Smooth muscle cell (in vitro differentiated cells): ENCODE results near the gene SNX21. TPM values are rescaled to one million over a fixed set of nuclear protein-coding genes. Genes with fewer than 3 reads are reported as not detected.
A peak's percentile ranks its signal among the peaks of the same experiment; 100 is the strongest.

ENCODE experiments used
- DNase-seq: peaks from one replicate; lab custom pipeline; 2025; ENCODE audit not compliant: unreplicated experiment; lab: John Stamatoyannopoulos, UW
- H2AFZ ChIP-seq: fragments of 200-600 bp; sonication (generic); 2 replicates; pipeline ENCODE4 v1.6.0; 2016; ENCODE audit warnings: antibody characterized with exemption, low read depth, mild to moderate bottlenecking
- H3F3A ChIP-seq: fragments of 200-600 bp; sonication (generic); 2 replicates; pipeline ENCODE4 v1.6.0; 2017; ENCODE audit warnings: antibody characterized with exemption, low read depth
- H3K27ac ChIP-seq: fragments of 200-600 bp; sonication (generic); 2 replicates; pipeline ENCODE4 v1.5.1; 2016; ENCODE audit warnings: low read depth, mild to moderate bottlenecking
- H3K27me3 ChIP-seq: fragments of 200-600 bp; sonication (generic); 2 replicates; pipeline ENCODE4 v1.6.1; 2016; ENCODE audit warnings: low read depth, mild to moderate bottlenecking
- H3K36me3 ChIP-seq: fragments of 200-600 bp; sonication (generic); 2 replicates; pipeline ENCODE4 v1.5.1; 2016; ENCODE audit warnings: low read depth
- H3K4me1 ChIP-seq: fragments of 200-600 bp; sonication (generic); 2 replicates; pipeline ENCODE4 v1.5.1; 2016; ENCODE audit warnings: low read depth
- H3K4me2 ChIP-seq: fragments of 200-600 bp; sonication (generic); 2 replicates; pipeline ENCODE4 v1.6.0; 2016; ENCODE audit warnings: mild to moderate bottlenecking
- H3K4me3 ChIP-seq: fragments of 200-600 bp; sonication (generic); 2 replicates; pipeline ENCODE4 v1.5.1; 2016; ENCODE audit warnings: mild to moderate bottlenecking
- H3K79me2 ChIP-seq: fragments of 200-600 bp; sonication (generic); 2 replicates; pipeline ENCODE4 v1.6.0; 2016; ENCODE audit warnings: low read depth, mild to moderate bottlenecking
- H3K9ac ChIP-seq: fragments of 200-600 bp; sonication (generic); 2 replicates; pipeline ENCODE4 v1.6.0; 2016; ENCODE audit warnings: low read depth
- H3K9me3 ChIP-seq: fragments of 200-600 bp; sonication (generic); replicated peaks from 2 replicates; pipeline ENCODE4 v1.5.1; 2016; ENCODE audit warnings: low read depth
- H4K20me1 ChIP-seq: fragments of 200-600 bp; sonication (generic); 2 replicates; pipeline ENCODE4 v1.6.0; 2016; ENCODE audit warnings: low read depth
- CTCF ChIP-seq: fragments of 200-600 bp; sonication (generic); IDR thresholded peaks from 2 replicates; pipeline ENCODE4 v1.5.1; 2017; ENCODE audit warnings: borderline replicate concordance, mild to moderate bottlenecking, antibody characterized with exemption; ENCODE audit not compliant: insufficient read depth, poor library complexity, severe bottlenecking
- WGBS: methylation state at CpG from one replicate; pipeline ENCODE4 v1.1.7; 2016; ENCODE audit warnings: low lambda C conversion rate; 5-methylcytosine and 5-hydroxymethylcytosine counted together
- polyA plus RNA-seq: library from polyadenylated mRNA; unstranded; fragments of >200 nt; fragmentation: Nextera tagmentation; extraction: Ambion mirVana; gene quantifications from 2 replicates; pipeline ENCODE4 v1.2.1, GENCODE V29; 2016
- total RNA-seq: library from RNA; depleted of rRNA; stranded (reverse); fragments of >200 nt; gene quantifications from 2 replicates; pipeline ENCODE4 v1.2.3, GENCODE V29; 2014

The SNX21 gene
- total and polyA plus RNA-seq, 2 experiments from 2014 or later: 14.4 to 14.7 TPM

GRCh38 chr20:45801851-45802250 is 31.7 kb upstream of the SNX21 start:
- H3K4me1 ChIP-seq: no peaks in the 10 kb centered on the region
- H3K79me2 ChIP-seq: no peaks in the 10 kb centered on the region
- no peak overlapping the region for H3K27ac ChIP-seq
- H3K4me3 ChIP-seq: no peak overlapping the region
- H2AFZ ChIP-seq: no peak overlapping the region
- no peak for DNase-seq
- no peak for TF ChIP-seq CTCF
- H3K27me3 ChIP-seq: no peaks in the 10 kb centered on the region
- H3K36me3 ChIP-seq: peaks cover 12% of the 10 kb centered on the region
- H3K9me3 ChIP-seq: no peaks in the 10 kb centered on the region
- no peak overlapping the region for H3K4me2 ChIP-seq
- H4K20me1 ChIP-seq: peaks cover 3% of the 10 kb centered on the region
- no peak overlapping the region for H3K9ac ChIP-seq
- 94% methylated on average over 7 of the region's 7 CpGs for WGBS
- H3F3A ChIP-seq: no peaks in the 10 kb centered on the region

DNA sequence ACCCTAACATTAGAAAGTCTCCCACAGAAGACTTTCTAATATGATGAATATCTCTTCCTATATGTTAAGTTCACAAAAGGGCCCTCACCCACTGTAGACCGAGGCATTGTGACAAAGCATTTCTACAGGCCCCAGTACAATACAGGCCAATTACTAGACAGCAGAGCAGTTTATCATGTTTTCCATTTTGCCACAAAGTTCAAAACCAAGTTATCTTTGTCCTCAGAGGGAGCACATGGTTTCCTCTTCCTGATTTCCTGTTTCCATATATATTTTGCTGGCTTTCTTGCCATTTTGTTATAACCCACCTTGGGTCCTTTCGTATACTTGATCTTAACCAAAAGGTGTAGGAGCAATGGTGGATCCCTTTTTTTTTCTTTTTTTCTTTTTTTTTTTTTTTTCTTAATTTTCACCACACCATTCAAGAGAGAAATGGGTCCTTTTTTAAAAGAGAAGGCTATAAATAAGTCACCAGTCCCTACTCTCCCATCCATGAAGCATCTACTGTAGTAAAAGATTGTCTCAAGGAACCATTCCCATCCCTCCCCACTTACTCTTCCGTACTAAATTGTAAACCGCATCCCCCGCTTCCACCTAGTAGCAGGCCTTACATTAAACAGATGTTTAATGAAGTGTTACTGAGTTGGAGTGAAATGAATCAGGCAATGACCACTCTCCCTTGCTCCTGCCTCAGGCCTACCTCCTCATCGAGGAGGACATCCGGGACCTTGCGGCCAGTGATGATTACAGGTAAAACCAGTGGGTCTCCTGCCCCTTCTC is 23.2 kb upstream of the SNX21 start:
- H3K4me3 ChIP-seq: no peak overlapping the region
- 99% methylated on average over 8 of the region's 8 CpGs for WGBS
- H3K27ac ChIP-seq: no peak overlapping the region
- no peaks in the 10 kb centered on the region for H3K27me3 ChIP-seq
- no peaks in the 10 kb centered on the region for H3K4me1 ChIP-seq
- H3K79me2 ChIP-seq: peaks cover 24% of the 10 kb centered on the region
- H4K20me1 ChIP-seq: no peaks in the 10 kb centered on the region
- TF ChIP-seq CTCF: no peak
- no peak for DNase-seq
- H3K36me3 ChIP-seq: peaks cover 7% of the 10 kb centered on the region
- H3F3A ChIP-seq: peaks cover 17% of the 10 kb centered on the region
- H3K4me2 ChIP-seq: no peak overlapping the region
- no peak overlapping the region for H3K9ac ChIP-seq
- H3K9me3 ChIP-seq: no peaks in the 10 kb centered on the region
- no peak overlapping the region for H2AFZ ChIP-seq

DNA sequence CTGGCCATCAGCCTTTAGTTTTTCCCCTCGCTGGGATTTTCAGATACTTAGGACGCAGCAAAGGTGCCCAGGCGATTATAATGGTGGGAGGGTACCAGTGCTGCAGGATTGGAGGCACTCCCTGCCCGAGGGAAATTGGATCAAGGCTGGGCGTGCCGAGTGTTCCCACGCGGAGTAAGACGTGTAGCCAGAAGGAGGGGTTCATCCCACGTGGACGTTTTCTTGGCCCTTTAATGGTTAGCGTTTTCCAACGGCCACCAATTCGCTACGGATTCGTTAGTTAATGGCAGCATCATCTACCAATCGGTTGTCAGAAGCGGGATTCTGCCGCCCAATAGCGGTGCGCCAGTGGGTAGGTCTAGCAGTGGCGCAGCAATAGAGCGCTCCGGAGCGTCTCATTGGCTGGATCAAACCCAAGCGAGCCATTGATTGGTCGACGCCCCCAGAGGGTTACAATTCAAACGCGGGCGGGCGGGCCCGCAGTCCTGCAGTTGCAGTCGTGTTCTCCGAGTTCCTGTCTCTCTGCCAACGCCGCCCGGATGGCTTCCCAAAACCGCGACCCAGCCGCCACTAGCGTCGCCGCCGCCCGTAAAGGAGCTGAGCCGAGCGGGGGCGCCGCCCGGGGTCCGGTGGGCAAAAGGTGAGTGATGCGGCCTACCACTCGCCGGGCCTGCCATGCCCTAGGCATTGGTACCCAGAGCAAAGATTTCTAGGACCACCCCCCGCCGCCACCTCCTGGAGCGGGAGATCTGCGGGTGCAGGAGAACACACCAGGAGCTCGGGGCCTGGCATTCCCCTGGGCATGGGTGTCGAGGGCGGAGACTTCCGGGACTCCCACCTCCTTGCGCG is 21.2 kb upstream of the SNX21 start, which contains the start of gene UBE2C:
TSS of gene UBE2C (plus strand) at position 488 of the 849 bp plus-strand sequence. CDS start at position 540, 52 bp downstream.
- 1% methylated on average over 64 of the region's 65 CpGs for WGBS
- Histone ChIP-seq H4K20me1 (no peaks in the 10 kb centered on the region), H3K4me3 (peak within 1 kb of the TSS; percentile 89), H2AFZ (peak within 1 kb of the TSS; percentile 67), H3K4me1 (no peaks in the 10 kb centered on the region), H3K9me3 (no peaks in the 10 kb centered on the region), H3K36me3 (peaks cover 4% of the 10 kb centered on the region), H3K4me2 (peak within 1 kb of the TSS; percentile 97), H3F3A (peaks cover 26% of the 10 kb centered on the region), H3K27me3 (no peaks in the 10 kb centered on the region), H3K79me2 (peaks cover 24% of the 10 kb centered on the region), H3K9ac (peak within 1 kb of the TSS; percentile 47), H3K27ac (peak within 1 kb of the TSS; percentile 5)
- TF ChIP-seq CTCF: no peak
- DNase-seq: peak; percentile 78
